OCI-LY7 (cell line): ENCODE measurements around the gene ARRDC5.
"Not testable (repeated sequence)": the region's sequence is repeated elsewhere in the genome, so short reads cannot be mapped to it uniquely, and the experiment has no call there.

Experiments
- EZH2phosphoT487 ChIP-seq: fragments of 200-600 bp; sonication (generic); IDR thresholded peaks from 2 replicates; pipeline ENCODE4 v1.6.1; 2018; ENCODE audit warnings: low read depth, borderline replicate concordance, mild to moderate bottlenecking, mixed run types, antibody characterized with exemption, low read length, moderate library complexity, mixed read lengths
- TF ChIP-seq, protein P1 (sequence below): fragments of 200-600 bp; sonication (generic); conservative IDR thresholded peaks from 2 replicates; pipeline ENCODE4 v1.5.1; 2014; ENCODE audit warnings: mild to moderate bottlenecking, antibody characterized with exemption, low read length, moderate library complexity, mixed read lengths

DNA sequence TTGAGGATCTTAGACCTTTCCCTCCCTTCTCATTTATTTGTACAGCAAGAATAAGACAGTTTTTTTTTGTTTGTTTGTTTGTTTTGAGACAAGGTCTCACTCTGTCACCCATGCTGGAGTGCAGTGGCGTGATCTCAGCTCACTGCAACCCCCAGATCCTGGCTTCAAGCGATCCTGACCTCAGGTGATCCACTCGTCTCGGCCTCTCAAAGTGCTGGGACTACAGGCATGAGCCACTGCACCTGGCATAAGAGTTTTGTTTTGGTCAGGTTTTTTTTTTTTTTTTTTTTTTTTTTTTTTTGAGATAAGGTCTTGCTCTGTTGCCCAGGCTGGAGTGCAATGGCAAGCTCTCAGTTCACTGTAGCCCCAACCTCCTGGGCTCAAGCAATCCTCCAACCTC, 35.8 kb upstream of the ARRDC5 start:
- TF ChIP-seq, protein P1, sequence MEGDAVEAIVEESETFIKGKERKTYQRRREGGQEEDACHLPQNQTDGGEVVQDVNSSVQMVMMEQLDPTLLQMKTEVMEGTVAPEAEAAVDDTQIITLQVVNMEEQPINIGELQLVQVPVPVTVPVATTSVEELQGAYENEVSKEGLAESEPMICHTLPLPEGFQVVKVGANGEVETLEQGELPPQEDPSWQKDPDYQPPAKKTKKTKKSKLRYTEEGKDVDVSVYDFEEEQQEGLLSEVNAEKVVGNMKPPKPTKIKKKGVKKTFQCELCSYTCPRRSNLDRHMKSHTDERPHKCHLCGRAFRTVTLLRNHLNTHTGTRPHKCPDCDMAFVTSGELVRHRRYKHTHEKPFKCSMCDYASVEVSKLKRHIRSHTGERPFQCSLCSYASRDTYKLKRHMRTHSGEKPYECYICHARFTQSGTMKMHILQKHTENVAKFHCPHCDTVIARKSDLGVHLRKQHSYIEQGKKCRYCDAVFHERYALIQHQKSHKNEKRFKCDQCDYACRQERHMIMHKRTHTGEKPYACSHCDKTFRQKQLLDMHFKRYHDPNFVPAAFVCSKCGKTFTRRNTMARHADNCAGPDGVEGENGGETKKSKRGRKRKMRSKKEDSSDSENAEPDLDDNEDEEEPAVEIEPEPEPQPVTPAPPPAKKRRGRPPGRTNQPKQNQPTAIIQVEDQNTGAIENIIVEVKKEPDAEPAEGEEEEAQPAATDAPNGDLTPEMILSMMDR = not testable (repeated sequence)
- not testable (repeated sequence) for TF ChIP-seq EZH2phosphoT487
